ENCODE data around the gene TBPL1.
"Not testable (repeated sequence)": the region's sequence is repeated elsewhere in the genome, so short reads cannot be mapped to it uniquely, and the experiment has no call there.

TBPL1 gene

DNA sequence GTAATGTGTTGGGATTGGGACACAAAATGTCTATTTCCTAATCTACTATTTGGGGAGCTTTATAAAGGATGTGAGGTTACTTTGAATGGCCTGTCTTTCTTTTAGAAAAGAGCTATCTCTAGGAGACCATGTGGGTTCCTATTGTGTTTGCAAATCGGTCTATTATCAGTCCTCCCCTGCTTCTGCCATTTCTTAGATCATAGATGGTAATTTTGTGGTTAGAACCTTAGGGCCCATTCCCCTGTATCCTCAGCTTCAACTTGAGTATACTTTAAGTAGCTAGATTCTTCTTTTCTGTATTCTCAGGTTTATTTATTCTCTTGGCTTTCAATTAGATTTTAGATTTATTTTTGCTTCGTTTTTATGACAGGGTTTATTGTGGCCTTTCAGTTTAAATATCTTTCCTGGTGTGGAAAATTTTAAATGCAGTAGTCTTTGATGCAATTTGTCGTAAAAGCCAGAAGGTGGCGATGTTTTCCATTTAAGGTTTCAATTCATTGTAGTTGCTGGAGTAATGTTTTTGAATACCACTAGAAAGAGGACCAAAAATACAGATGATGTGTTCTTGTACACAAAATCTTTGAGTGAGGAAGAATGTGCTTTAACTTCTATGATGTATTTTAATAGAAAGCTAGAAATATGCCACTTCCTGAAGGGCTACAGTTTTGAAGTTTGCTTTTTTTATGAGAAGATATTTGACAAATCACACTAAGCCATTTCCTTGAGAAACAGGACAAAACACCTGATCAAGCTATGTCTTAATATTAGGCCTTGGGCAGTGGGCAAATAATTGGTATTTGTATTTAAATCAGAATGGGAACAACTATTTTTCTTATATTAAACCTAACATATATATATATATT lies 20.3 kb downstream of the TBPL1 start:
- no peak for DNase-seq (ENCODE audit: low read depth)
- H3K4me3 ChIP-seq (ENCODE audit: low read depth, low read length) = no peak overlapping the region
- TF ChIP-seq CTCF (IDR thresholded peaks at IDR 0.05; ENCODE audit: low read depth, low read length, missing control alignments) = peak; percentile 50

GRCh38 chr6:133977983-133978895 lies 25.2 kb downstream of the TBPL1 start:
- no peak for DNase-seq (ENCODE audit: low read depth)
- TF ChIP-seq CTCF (IDR thresholded peaks at IDR 0.05; ENCODE audit: low read depth, low read length, missing control alignments) = no peak

GRCh38 chr6:133978896-133979240 lies 25.8 kb downstream of the TBPL1 start:
- no peak overlapping the region for H3K4me3 ChIP-seq (ENCODE audit: low read depth, low read length)
- TF ChIP-seq CTCF (IDR thresholded peaks at IDR 0.05; ENCODE audit: low read depth, low read length, missing control alignments) = no peak
- no peak for DNase-seq (ENCODE audit: low read depth)

More at GRCh38 chr6:133977983-133978895, 25.2 kb downstream of the TBPL1 start:
- no peak overlapping the region for H3K4me3 ChIP-seq (ENCODE audit: low read depth, low read length)

- not testable (repeated sequence) for DNase-seq (ENCODE audit: low read depth)
Observed at GRCh38 chr6:133979269-133979963, 26.4 kb downstream of the TBPL1 start.

DNA sequence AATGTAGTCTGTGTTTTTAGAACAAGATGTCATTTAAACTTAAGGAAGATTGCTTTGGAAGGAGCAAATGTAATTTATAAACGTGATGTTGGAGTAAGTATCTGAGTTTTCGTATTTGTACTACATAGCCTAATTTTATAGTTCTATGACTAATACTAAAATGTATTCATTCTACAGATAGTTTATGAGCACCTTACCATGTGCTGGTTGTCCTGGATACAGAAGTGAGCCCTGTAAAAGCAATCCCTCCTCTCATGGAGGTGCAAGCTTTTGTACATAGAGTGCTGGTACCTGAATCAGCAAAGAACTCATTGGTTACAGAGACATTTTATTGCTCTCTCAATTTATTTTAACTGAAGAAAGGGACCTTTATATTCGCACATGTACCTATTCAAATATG lies 27.1 kb downstream of the TBPL1 start:
- H3K4me3 ChIP-seq (ENCODE audit: low read depth, low read length) = no peak overlapping the region
- TF ChIP-seq CTCF (IDR thresholded peaks at IDR 0.05; ENCODE audit: low read depth, low read length, missing control alignments) = no peak
- no peak for DNase-seq (ENCODE audit: low read depth)

More at GRCh38 chr6:133979269-133979963, 26.4 kb downstream of the TBPL1 start:
- not testable (repeated sequence) for H3K4me3 ChIP-seq (ENCODE audit: low read depth, low read length)

DNA sequence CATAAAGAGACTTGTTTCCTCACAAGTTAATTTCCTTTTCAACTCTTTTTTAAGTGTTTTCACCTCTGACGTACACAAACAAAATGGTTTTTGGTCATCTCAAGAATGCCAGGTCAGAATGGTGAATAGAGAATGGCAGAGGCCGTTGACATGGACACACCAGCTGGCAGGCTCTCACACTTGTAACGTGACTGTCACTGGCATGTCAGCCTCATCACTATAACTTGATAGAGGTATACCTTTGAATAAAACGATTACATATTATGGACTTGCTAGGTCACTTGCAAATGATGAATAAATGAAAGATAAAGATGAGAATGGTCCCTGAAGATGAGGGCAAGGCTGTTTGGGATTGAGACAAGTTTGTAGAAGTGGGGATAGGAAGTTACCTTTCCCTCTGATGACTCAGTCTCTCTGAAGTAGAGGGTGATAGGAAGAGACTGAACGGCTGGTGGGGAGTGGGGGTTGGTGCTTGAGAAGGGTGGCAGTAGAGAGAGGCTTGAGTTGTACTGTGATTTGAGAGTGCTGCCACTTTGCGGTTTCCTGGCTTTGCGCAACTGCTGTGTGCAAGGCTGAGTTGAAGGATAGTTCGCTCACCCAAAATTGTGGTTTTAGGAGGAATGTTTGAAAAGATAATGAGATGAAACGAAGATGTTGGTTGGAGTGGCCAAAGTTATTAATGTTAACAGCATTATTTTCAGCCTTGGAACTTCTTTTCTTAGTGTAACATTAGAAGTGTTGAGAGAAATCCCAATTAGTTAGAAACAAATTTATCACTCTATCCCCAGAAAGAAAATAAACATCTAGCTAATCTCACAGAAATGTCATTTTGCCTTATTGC lies 30.3 kb downstream of the TBPL1 start:
- no peak overlapping the region for H3K4me3 ChIP-seq (ENCODE audit: low read depth, low read length)
- no peak for TF ChIP-seq CTCF (IDR thresholded peaks at IDR 0.05; ENCODE audit: low read depth, low read length, missing control alignments)
- no peak for DNase-seq (ENCODE audit: low read depth)
